Kidney (tissue), 14 donors: ENCODE measurements around the gene AKR1A1. TPM values are rescaled to one million over a fixed set of nuclear protein-coding genes. Genes with fewer than 3 reads are reported as not detected.
A peak's percentile ranks its signal among the peaks of the same experiment; 100 is the strongest.

Experiments
- DNase-seq, 5 donors: peaks; one replicate each; pipeline ENCODE4 v3.0.0-alpha.2; 2013 to 2020
- FAIRE-seq: peaks from 2 replicates; lab custom pipeline; 2012; peaks lifted over from hg19 to GRCh38; lab: Jason Lieb, UNC
- H3K27ac ChIP-seq, 2 donors: one replicate each; pipeline ENCODE4 v1.7.0; 2013; ENCODE audit warnings: low read depth in 2 of 2, low read length in 2 of 2, inconsistent platforms in 1 of 2
- H3K27me3 ChIP-seq: one replicate; pipeline ENCODE4 v1.7.1; 2013; ENCODE audit warnings: low read length, inconsistent platforms; ENCODE audit not compliant: control insufficient read depth, insufficient read depth
- H3K36me3 ChIP-seq, 3 donors: one replicate each; pipeline versions ENCODE4 v1.7.0 to v1.7.1; 2013; ENCODE audit warnings: low read length in 3 of 3, control low read depth in 1 of 3, inconsistent platforms in 1 of 3; ENCODE audit not compliant: insufficient read depth in 3 of 3, control insufficient read depth in 2 of 3
- H3K4me1 ChIP-seq, 3 donors: one replicate each; pipeline versions ENCODE4 v1.7.0 to v1.7.1; 2013; ENCODE audit warnings: low read length in 3 of 3, inconsistent platforms in 1 of 3, low read depth in 1 of 3; ENCODE audit not compliant: control insufficient read depth in 2 of 3, insufficient read depth in 2 of 3
- H3K4me3 ChIP-seq, 3 donors: one replicate each; pipeline versions ENCODE4 v1.7.0 to v1.8.1; 2013; ENCODE audit warnings: low read length in 3 of 3, control low read depth in 1 of 3, inconsistent platforms in 1 of 3
- H3K9ac ChIP-seq, 3 donors: one replicate each; pipeline versions ENCODE4 v1.7.0 to v1.7.1; 2013; ENCODE audit warnings: low read length in 3 of 3, control low read depth in 1 of 3, inconsistent platforms in 1 of 3
- H3K9me3 ChIP-seq, 3 donors: one replicate each; pipeline versions ENCODE4 v1.7.0 to v1.7.1; 2013; ENCODE audit warnings: low read length in 3 of 3, control low read depth in 1 of 3, inconsistent platforms in 1 of 3; ENCODE audit not compliant: control insufficient read depth in 2 of 3, insufficient read depth in 1 of 3
- CTCF ChIP-seq: IDR thresholded peaks from 3 replicates; pipeline ENCODE4 v1.5.1; 2012; ENCODE audit warnings: mild to moderate bottlenecking, moderate library complexity, borderline replicate concordance; ENCODE audit not compliant: insufficient read depth; ENCODE audit errors: extremely low read depth
- intact Hi-C: fragments of 100-400 bp; cut with DNase I; formaldehyde crosslinking; loops from one replicate; pipeline ENCODE4 v1.11.1; 2022
- polyA plus RNA-seq: library from polyadenylated mRNA; stranded (reverse); fragments of 350-450 nt; fragmentation: Illumina TruSeq; extraction: RNeasy Lipid Tissue Mini Kit (QIAGEN cat#74804); gene quantifications from one replicate; pipeline ENCODE4 v1.2.3, GENCODE V29; 2014; ENCODE audit warnings: low read depth, low replicate concordance; ENCODE audit not compliant: insufficient read depth
- total RNA-seq: library from RNA; stranded (reverse); fragmentation: NEBNext Ultra II Directional; extraction: Animal tissue kit (Norgen Biotek cat#: 25700); gene quantifications from one replicate; pipeline ENCODE4 v1.2.1, GENCODE V29; 2021
- donor health status: control.
- donor health status: control.
- donor health status: control.
- donor health status: control.
- donor health status: control.
- donor health status: DM: yes; HTN: yes; CAD: no.
- donor health status: Normal renal cell carcinoma (clear cell type).

The AKR1A1 gene
- total and polyA plus RNA-seq, 2 donors from 2014 or later, result 147 to 431 TPM

GRCh38 chr1:45573231-45573804 lies 22.7 kb downstream of the AKR1A1 start:
- DNase-seq, result no peak
- H3K4me3 ChIP-seq, result no peak overlapping the region
- H3K27ac ChIP-seq, result no peak overlapping the region
- intact Hi-C loops, result loop anchor here (5.0 kb wide), 1 partner anchor 216 kb away; no protein-coding TSS in a partner anchor
- no peak for FAIRE-seq
- H3K9ac ChIP-seq, result no peak overlapping the region
- H3K36me3 ChIP-seq, result peaks cover 0 to 17% (median 17%) of the 10 kb centered on the region in 3 donors
- no peak for TF ChIP-seq CTCF
- H3K9me3 ChIP-seq, result no peaks in the 10 kb centered on the region
- H3K27me3 ChIP-seq, result no peaks in the 10 kb centered on the region
- no peaks in the 10 kb centered on the region for H3K4me1 ChIP-seq

GRCh38 chr1:45574105-45574626 lies 23.5 kb downstream of the AKR1A1 start:
- no peak for TF ChIP-seq CTCF
- FAIRE-seq (no peak), DNase-seq (no peak)
- no peak overlapping the region for H3K4me3 ChIP-seq
- no peak overlapping the region for H3K27ac ChIP-seq
- H3K36me3 ChIP-seq, result peaks cover 0 to 9% (median 8%) of the 10 kb centered on the region in 3 donors
- H3K9me3 ChIP-seq, result no peaks in the 10 kb centered on the region
- no peaks in the 10 kb centered on the region for H3K4me1 ChIP-seq
- no peaks in the 10 kb centered on the region for H3K27me3 ChIP-seq
- intact Hi-C loops, result loop anchor here (5.0 kb wide), 1 partner anchor 217 kb away; no protein-coding TSS in a partner anchor
- no peak overlapping the region for H3K9ac ChIP-seq

- Histone ChIP-seq H3K36me3 (no peaks in the 10 kb centered on the region), H3K9ac (peak overlapping the region; percentile 83 to 98 (median 88)), H3K4me1 (peaks cover 0 to 6% (median 0%) of the 10 kb centered on the region in 3 donors), H3K9me3 (no peaks in the 10 kb centered on the region), H3K27me3 (no peaks in the 10 kb centered on the region), H3K4me3 (peak overlapping the region; percentile 94 to 99 (median 99)), H3K27ac (peak overlapping the region; percentile 86 to 91)
- peak; percentile 96 for FAIRE-seq
- TF ChIP-seq CTCF, result no peak
- peak; percentile 96 to 99 (median 97) for DNase-seq
- intact Hi-C loops, result no loop called here
Observed at GRCh38 chr1:45583264-45583665, 32.6 kb downstream of the AKR1A1 start.
